Suprapubic skin (tissue), 3 donors: ENCODE measurements around the gene FAM89B.

Source experiments
- POLR2A ChIP-seq, 2 donors: fragments of 450-650 bp; IDR thresholded peaks; one replicate each; pipeline ENCODE4 v1.6.1; 2017; ENCODE audit warnings: antibody characterized with exemption in 2 of 2, mild to moderate bottlenecking in 2 of 2, moderate library complexity in 2 of 2
- TF ChIP-seq, protein P1 (sequence below), 2 donors: fragments of 200-600 bp in 1 of 2; fragments of 450-650 bp in 1 of 2; sonication (generic) in 1 of 2; IDR thresholded peaks; one replicate each; pipeline ENCODE4 v1.5.1; 2016 to 2019; ENCODE audit warnings: antibody characterized with exemption in 2 of 2, mild to moderate bottlenecking in 1 of 2, moderate library complexity in 1 of 2

DNA sequence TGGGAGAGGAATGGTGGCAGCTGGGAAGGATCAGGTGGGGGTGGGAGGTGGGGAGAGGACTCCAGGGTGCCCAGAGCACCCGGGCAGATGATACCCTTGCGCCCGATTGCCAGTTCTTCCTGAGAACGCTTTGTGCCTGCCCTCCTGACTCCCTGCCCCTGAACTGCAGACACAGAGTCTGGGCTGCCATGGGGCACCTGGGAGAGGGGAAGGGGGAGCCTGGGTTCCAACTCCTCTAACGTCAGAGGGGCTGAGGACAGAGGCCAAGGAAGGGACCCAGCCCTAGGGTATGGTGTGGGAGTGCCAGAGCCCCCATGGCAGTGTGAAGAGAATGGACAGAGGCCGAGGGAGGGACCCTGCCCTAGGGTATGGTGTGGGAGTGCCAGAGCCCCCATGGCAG, 24.2 kb downstream of the FAM89B start:
- TF ChIP-seq, protein P1, sequence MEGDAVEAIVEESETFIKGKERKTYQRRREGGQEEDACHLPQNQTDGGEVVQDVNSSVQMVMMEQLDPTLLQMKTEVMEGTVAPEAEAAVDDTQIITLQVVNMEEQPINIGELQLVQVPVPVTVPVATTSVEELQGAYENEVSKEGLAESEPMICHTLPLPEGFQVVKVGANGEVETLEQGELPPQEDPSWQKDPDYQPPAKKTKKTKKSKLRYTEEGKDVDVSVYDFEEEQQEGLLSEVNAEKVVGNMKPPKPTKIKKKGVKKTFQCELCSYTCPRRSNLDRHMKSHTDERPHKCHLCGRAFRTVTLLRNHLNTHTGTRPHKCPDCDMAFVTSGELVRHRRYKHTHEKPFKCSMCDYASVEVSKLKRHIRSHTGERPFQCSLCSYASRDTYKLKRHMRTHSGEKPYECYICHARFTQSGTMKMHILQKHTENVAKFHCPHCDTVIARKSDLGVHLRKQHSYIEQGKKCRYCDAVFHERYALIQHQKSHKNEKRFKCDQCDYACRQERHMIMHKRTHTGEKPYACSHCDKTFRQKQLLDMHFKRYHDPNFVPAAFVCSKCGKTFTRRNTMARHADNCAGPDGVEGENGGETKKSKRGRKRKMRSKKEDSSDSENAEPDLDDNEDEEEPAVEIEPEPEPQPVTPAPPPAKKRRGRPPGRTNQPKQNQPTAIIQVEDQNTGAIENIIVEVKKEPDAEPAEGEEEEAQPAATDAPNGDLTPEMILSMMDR (IDR thresholded peaks at IDR 0.05), result no peak
- no peak for TF ChIP-seq POLR2A (IDR thresholded peaks at IDR 0.05)
